Nephron progenitor cell (in vitro differentiated cells): ENCODE measurements around the gene PTAFR.

ENCODE experiments used
- DNase-seq: peaks from one replicate; pipeline ENCODE4 v3.0.0; 2021
- H3K27ac Mint-ChIP-seq: 2 replicates; pipeline ENCODE4 v1.8.0; 2021; ENCODE audit warnings: mild to moderate bottlenecking, moderate library complexity, mixed read lengths
- H3K27me3 Mint-ChIP-seq: 2 replicates; pipeline ENCODE4 v1.8.0; 2021; ENCODE audit warnings: mild to moderate bottlenecking, low read depth, mixed read lengths; ENCODE audit not compliant: poor library complexity
- H3K36me3 Mint-ChIP-seq: 2 replicates; pipeline ENCODE4 v1.8.0; 2021; ENCODE audit warnings: low read depth, mixed read lengths
- H3K4me1 Mint-ChIP-seq: 2 replicates; pipeline ENCODE4 v1.8.0; 2021; ENCODE audit warnings: mixed read lengths
- H3K4me3 Mint-ChIP-seq: 2 replicates; pipeline ENCODE4 v1.8.0; 2021; ENCODE audit warnings: mild to moderate bottlenecking, moderate library complexity, mixed read lengths
- H3K9me3 Mint-ChIP-seq: 2 replicates; pipeline ENCODE4 v1.8.0; 2021; ENCODE audit warnings: mild to moderate bottlenecking, moderate library complexity, mixed read lengths
- CTCF ChIP-seq: fragments of 200-600 bp; sonication (generic); IDR thresholded peaks from 2 replicates; pipeline ENCODE4 v1.5.0; 2021; ENCODE audit warnings: antibody characterized with exemption

PTAFR gene

DNA sequence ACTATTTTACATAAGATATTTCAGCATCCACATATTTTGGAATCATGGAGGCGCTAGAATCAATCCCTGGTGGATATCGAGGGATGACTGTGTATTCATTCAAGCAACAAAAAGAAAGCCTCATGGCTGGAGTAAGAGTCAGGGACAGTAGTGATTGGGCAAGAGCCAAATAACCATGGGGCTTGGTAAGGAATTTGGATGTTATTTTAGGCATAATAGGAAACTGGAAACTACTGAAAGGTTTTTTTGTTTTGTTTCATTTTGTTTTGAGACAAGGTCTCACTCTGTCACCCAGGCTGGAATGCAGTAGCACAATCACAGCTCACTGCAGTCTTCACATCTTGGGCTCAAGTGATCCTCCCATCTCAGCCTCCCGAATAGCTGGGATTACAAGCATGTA, 54.3 kb downstream of the PTAFR start:
- DNase-seq, result no peak
- no peak overlapping the region for H3K27ac Mint-ChIP-seq
- peaks cover 3% of the 10 kb centered on the region for H3K9me3 Mint-ChIP-seq
- H3K36me3 Mint-ChIP-seq, result no peaks in the 10 kb centered on the region
- H3K27me3 Mint-ChIP-seq, result peaks cover 24% of the 10 kb centered on the region
- no peak for TF ChIP-seq CTCF
- H3K4me1 Mint-ChIP-seq, result peaks cover 6% of the 10 kb centered on the region
- H3K4me3 Mint-ChIP-seq, result no peak overlapping the region

DNA sequence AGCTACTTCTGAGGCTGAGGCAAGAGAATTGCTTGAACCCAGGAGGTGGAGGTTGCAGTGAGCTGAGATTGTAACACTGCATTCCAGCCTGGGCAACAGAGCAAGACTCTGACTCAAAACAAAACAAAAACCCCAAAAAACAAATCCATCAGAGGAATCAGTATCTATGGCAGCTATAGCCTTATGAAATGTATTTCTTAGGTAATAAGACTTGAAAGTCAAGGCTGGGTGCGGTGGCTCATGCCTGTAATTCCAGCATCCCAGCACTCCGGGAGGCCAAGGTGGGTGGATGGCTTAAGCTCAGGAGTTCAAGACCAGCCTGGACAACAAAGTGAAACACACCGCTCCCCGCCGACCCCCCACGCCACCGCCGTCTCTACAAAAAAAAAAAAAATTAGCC, 56.9 kb downstream of the PTAFR start:
- Mint-ChIP-seq H3K4me3 (no peak overlapping the region), H3K4me1 (peaks cover 6% of the 10 kb centered on the region), H3K36me3 (no peaks in the 10 kb centered on the region), H3K27ac (no peak overlapping the region), H3K27me3 (peaks cover 11% of the 10 kb centered on the region), H3K9me3 (peaks cover 3% of the 10 kb centered on the region)
- DNase-seq, result no peak
- TF ChIP-seq CTCF, result no peak

GRCh38 chr1:28118640-28119307, 57.7 kb downstream of the PTAFR start:
- no peaks in the 10 kb centered on the region for H3K36me3 Mint-ChIP-seq
- no peak overlapping the region for H3K27ac Mint-ChIP-seq
- DNase-seq, result no peak
- peaks cover 6% of the 10 kb centered on the region for H3K4me1 Mint-ChIP-seq
- H3K27me3 Mint-ChIP-seq, result peaks cover 11% of the 10 kb centered on the region
- no peak overlapping the region for H3K4me3 Mint-ChIP-seq
- no peak for TF ChIP-seq CTCF
- H3K9me3 Mint-ChIP-seq, result peaks cover 3% of the 10 kb centered on the region

GRCh38 chr1:28115267-28115666, 61.2 kb downstream of the PTAFR start:
- H3K4me1 Mint-ChIP-seq, result no peaks in the 10 kb centered on the region
- no peak overlapping the region for H3K4me3 Mint-ChIP-seq
- H3K9me3 Mint-ChIP-seq, result no peaks in the 10 kb centered on the region
- no peak overlapping the region for H3K27ac Mint-ChIP-seq
- peaks cover 21% of the 10 kb centered on the region for H3K27me3 Mint-ChIP-seq
- no peak for DNase-seq
- no peak for TF ChIP-seq CTCF
- no peaks in the 10 kb centered on the region for H3K36me3 Mint-ChIP-seq

DNA sequence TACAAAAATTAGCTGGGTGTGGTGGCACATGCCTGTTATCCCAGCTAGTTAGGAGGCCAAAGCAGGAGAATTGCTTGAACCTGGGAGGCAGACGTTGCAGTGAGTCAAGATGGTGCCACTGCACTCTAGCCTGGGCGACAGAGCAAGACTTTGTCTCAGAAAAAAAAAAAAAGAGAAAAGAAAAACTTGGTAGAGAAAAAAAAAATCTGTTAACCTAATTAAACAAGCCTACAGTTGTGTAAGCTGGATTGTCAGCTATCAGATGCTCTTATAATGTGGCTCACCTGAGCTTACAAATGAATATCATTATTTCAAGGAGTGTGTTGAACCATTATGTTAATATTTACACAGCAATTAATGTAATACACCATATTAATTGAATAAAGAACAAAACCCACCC, 61.6 kb downstream of the PTAFR start:
- H3K9me3 Mint-ChIP-seq, result no peaks in the 10 kb centered on the region
- H3K36me3 Mint-ChIP-seq, result no peaks in the 10 kb centered on the region
- no peak overlapping the region for H3K27ac Mint-ChIP-seq
- no peak for DNase-seq
- no peak for TF ChIP-seq CTCF
- no peak overlapping the region for H3K4me3 Mint-ChIP-seq
- no peaks in the 10 kb centered on the region for H3K4me1 Mint-ChIP-seq
- H3K27me3 Mint-ChIP-seq, result peaks cover 21% of the 10 kb centered on the region

GRCh38 chr1:28113242-28113572, 63.3 kb downstream of the PTAFR start:
- Mint-ChIP-seq H3K27me3 (peaks cover 18% of the 10 kb centered on the region), H3K36me3 (no peaks in the 10 kb centered on the region), H3K27ac (no peak overlapping the region), H3K9me3 (no peaks in the 10 kb centered on the region), H3K4me1 (no peaks in the 10 kb centered on the region), H3K4me3 (no peak overlapping the region)
- DNase-seq, result no peak
- no peak for TF ChIP-seq CTCF
